Effector CD8-positive, alpha-beta T cell (primary cell): ENCODE measurements around the gene CLMN.

Source experiments
- DNase-seq: peaks from one replicate; lab custom pipeline; 2025; lab: John Stamatoyannopoulos, UW

The CLMN gene

DNA sequence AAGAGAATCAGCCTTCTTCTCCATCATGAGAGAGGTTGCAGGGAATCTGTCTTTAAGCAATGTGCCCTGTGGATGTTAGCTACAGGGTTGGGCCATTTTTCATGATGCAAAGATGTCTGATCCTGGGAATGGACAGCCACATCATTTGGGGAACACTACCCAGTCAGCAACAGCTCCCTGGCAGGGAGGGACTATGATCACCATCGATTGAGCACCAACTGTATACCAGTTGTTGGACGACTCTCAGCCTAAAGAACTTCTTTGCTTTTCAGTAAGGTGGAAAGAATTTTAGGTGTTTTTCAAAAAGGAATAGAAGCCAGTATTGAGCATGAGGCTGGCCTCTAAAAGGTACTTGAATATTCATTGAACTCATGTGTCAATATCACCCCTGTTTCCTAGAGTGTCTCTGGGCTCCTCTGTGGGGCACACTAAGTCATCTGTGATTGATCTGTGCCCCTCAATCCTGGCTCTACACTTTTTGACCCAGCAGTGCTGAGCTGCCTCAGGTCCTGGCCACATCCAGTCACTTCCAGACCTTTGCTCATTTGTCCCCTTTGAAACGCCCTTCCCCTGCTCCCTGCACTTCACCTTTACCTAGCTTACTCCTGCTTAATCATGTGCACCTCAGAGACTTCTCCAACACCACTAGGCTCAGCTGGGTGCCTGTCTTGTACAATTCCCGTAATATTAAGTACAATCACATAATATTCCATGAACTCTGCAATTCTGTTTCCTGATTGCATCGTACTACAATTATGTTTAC lies 2.2 kb upstream of the CLMN start:
- DNase-seq = no peak

- DNase-seq = no peak
Observed at GRCh38 chr14:95320955-95321600, 1.4 kb upstream of the CLMN start.

GRCh38 chr14:95320078-95320895 lies 579 bp upstream of the CLMN start:
- peak; percentile 7 for DNase-seq

GRCh38 chr14:95318399-95319311 lies 1.1 kb downstream of the CLMN start:
- DNase-seq = no peak

DNA sequence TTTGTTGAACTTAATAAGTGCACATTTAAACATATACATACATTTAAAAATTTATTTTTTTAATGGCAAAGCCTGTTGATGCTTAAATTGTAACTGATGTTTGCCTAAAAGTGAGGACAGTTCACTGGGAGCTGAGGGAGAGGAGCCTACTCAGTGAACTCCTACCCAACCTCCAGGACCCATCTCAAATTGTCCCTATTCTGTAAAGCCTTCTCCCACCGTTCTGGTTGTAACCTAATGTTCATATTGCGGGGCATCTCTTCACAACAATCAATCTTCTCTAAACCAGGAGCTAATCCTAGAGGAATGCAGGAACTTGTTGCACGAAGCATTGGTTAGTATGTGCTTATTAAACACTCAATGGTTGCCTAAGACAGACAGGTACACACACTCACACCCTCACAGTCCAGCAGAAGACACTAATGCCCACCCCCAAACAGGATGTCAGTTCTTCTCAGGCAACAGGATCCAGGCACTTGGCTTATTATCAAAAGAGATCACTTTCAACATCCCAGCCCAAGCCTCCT lies 1.8 kb downstream of the CLMN start:
- DNase-seq = no peak

- no peak for DNase-seq
Observed at GRCh38 chr14:95316821-95317220, 2.9 kb downstream of the CLMN start.

- no peak for DNase-seq
Observed at GRCh38 chr14:95315579-95315978, 4.1 kb downstream of the CLMN start.

DNA sequence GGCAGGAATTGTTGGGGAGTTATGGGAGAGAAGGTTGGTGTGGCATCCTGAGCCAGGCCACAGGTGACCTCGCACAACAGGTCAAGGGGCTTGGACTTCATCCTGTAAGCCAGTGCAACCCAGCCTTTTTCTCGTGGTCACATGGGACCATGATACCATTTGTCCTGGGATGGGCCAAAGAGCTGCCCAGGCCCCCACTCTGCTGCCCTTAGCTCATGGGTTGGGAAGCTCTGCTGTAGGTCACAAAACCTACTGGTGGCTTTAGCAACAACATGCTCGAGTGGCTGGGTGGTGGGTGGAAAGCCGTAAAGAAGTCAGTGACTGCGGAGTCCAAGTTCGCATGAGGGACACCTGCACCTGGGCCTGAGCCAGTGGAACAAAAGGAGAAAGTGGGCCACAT lies 4.6 kb downstream of the CLMN start:
- DNase-seq = no peak

- DNase-seq = no peak
Observed at GRCh38 chr14:95314609-95315008, 5.1 kb downstream of the CLMN start.

DNA sequence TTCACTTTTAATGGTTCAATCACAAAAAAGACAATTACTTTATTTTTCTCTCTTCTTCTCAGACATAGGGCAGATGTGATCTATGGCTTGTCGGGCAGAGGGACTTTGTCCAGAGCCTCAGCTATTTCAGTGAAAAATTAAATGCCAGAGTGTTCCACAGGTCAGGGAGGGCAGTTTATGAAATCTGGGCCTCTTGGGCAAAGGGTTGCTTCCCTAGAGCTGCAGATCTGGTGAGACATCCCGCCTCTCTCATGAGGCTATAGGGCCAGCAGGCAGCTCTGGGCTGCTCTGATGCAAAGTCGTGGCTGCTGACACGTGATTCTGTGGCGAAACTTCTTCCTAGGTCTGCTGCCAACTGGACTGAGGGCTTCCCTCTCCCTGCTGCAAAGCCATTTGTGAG lies 6.0 kb downstream of the CLMN start:
- DNase-seq = no peak

- no peak for DNase-seq
Observed at GRCh38 chr14:95313190-95313589, 6.5 kb downstream of the CLMN start.

DNA sequence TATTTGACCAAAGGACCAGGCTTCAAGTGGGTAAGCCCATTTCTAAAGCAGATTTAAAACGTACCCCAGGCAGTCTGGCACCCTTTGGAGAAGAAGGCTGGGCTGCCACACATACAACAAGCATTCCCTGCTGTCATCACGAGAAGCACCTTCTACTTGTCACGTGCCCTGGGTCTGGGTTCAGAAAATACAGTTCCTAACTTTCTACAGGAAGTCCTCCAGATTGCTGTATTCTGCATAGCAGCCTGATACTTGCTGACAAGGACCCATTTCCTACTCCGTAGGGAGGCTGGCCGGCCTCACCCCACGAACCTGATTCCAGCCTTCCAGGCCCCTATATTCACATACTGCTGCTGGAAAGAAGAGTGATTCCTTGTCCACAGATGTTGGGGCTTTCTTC lies 7.4 kb downstream of the CLMN start:
- no peak for DNase-seq

GRCh38 chr14:95311752-95312151 lies 8.0 kb downstream of the CLMN start:
- DNase-seq = no peak

GRCh38 chr14:95310635-95311380 lies 8.9 kb downstream of the CLMN start:
- no peak for DNase-seq

- DNase-seq = no peak
Observed at GRCh38 chr14:95309261-95310051, 10.3 kb downstream of the CLMN start.

GRCh38 chr14:95308073-95308472 lies 11.6 kb downstream of the CLMN start:
- DNase-seq = no peak

- no peak for DNase-seq
Observed at GRCh38 chr14:95307402-95308041, 12.2 kb downstream of the CLMN start.

DNA sequence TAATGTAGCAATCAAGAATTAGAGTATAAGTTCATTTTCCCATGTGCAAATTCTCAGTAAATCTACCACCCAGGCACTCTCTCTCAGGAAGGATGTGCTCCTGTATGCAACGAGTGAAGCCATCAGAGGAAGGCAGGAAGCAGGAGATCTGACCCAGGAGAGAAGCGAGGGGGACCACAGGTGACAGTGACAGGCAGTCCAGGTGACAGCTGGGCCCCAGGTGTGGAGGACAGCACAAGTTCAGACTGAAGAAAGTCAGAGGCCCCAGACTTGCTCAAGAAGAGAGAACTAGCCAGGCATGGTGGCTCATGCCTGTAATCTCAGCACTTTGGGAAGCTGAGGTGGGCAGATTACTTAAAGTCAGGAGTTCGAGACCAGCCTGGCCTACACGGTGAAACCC lies 13.8 kb downstream of the CLMN start:
- no peak for DNase-seq

GRCh38 chr14:95305145-95305544 lies 14.6 kb downstream of the CLMN start:
- no peak for DNase-seq
